ENCODE results near the gene DKK3.

DKK3 gene

GRCh38 chr11:11913395-11913794, 95.0 kb downstream of the DKK3 start:
- DNase-seq (ENCODE audit: insufficient read length, low spot score): no peak
- no peak for FAIRE-seq
- TF ChIP-seq POU2F2 (IDR thresholded peaks at IDR 0.05; ENCODE audit: low read depth, low read length) (no peak), TAF1 (IDR thresholded peaks at IDR 0.05; ENCODE audit: low read depth, low read length) (no peak), POLR2AphosphoS5 (IDR thresholded peaks at IDR 0.05; ENCODE audit: low read depth, low read length) (no peak), SPI1 (IDR thresholded peaks at IDR 0.05; ENCODE audit: low read depth, low read length) (no peak), POLR2A (IDR thresholded peaks at IDR 0.05; ENCODE audit: low read depth, low read length) (no peak), PAX5 (IDR thresholded peaks at IDR 0.05; ENCODE audit: insufficient read depth, low read length, severe bottlenecking) (no peak)
